Muscle of back (tissue), 11 donors: ENCODE results near the gene PDCD2L. TPM values are rescaled to one million over a fixed set of nuclear protein-coding genes. Genes with fewer than 3 reads are reported as not detected.
"Not testable (repeated sequence)": the region's sequence is repeated elsewhere in the genome, so short reads cannot be mapped to it uniquely, and the experiment has no call there.

Experiments used
- DNase-seq, 3 donors: peaks; one replicate each; pipeline versions ENCODE4 v3.0.0 to v3.0.0-alpha.2; 2013
- polyA plus RNA-seq, 10 donors: library from polyadenylated mRNA; unstranded; fragments of 120-200 nt; gene quantifications; one replicate each; pipeline ENCODE4 v1.2.1, GENCODE V29; 2013; ENCODE audit not compliant: insufficient read length in 10 of 10

The PDCD2L gene
- polyA plus RNA-seq, 10 donors: 11.4 to 19.2 (median 14.8) TPM

DNA sequence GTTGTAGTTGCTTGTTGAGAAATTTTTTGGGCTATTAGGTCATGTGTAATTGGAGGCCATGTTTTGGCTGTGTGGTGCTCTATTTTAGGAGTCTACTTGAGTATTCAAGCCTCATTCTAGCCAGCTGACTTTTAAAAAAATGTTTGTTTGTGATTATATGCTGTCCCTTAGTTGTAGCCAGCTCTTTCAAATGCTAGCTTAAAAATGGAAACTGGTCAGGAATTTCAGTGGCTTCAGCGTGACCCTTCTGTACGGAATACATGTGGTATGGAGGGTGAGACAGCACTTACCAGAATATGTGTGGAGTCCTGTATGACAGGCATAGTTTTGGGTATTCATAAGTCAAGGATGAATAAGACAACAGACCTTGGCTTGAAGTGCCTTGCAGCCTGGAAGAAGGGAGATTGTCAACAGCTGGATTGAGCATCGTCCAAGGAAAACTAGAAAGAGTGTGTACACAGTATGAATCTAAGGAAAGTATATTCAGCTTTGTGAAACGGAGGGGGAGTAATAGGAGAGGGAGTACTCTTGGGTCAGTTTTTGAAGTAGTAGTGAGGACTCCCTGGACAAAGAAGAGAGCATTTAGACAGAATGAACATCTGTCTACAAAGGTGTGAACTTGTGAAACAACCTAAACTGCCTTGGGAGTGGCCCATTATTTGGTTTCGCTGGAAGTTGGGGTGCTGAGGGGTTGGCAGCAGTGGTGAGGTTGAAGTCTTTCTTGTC, 57.3 kb downstream of the PDCD2L start:
- DNase-seq: no peak

GRCh38 chr19:34464785-34465184, 60.6 kb downstream of the PDCD2L start:
- DNase-seq: not testable (repeated sequence)

DNA sequence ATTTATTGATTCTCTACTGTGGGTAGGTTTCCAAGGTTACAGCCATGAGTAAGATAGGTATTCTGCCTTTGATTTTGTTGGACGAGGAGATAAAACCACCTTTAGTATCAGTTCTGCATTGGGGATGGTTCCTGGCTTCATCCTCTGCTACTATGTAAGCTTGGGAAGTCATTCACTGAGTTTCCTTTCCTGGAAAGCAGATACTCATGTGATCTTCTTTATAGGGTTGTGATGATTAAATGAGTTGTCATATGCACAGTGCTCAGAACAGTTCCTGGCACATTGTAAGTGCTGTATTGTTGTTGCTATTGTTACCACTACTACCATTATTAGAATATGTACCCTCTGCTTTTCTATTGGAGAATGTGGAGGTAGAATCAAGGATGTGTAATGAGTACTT, 64.2 kb downstream of the PDCD2L start:
- no peak for DNase-seq

GRCh38 chr19:34469026-34469425, 64.8 kb downstream of the PDCD2L start:
- not testable (repeated sequence) for DNase-seq

GRCh38 chr19:34471906-34472700, 67.9 kb downstream of the PDCD2L start:
- no peak for DNase-seq

- DNase-seq: no peak
These were observed 70.2 kb downstream of the PDCD2L start for GRCh38 chr19:34474233-34474989.

- peak in 1 of 3 donors; percentile 56 for DNase-seq
These were observed 71.1 kb downstream of the PDCD2L start for GRCh38 chr19:34475026-34475974.

Other genes starting within 250 kb of the PDCD2L start
- gene LSM14A, start 231.9 kb upstream of the PDCD2L start, polyA plus RNA-seq: 100 to 1,000 TPM in 2 of 10 donors, 10 to 100 TPM in 8; 66.4 to 125 (median 86.1) TPM
- gene GARRE1, start 149.8 kb upstream of the PDCD2L start, polyA plus RNA-seq: 10 to 100 TPM; 18.2 to 28.1 (median 23.5) TPM
- 100 to 1,000 TPM; 133 to 172 (median 153) TPM for gene GPI, start 39.2 kb upstream of the PDCD2L start, polyA plus RNA-seq
- gene UBA2, start 24.0 kb downstream of the PDCD2L start, polyA plus RNA-seq: 100 to 1,000 TPM in 4 of 10 donors, 10 to 100 TPM in 6; 89.2 to 131 (median 97.3) TPM
- gene WTIP, start 77.4 kb downstream of the PDCD2L start, polyA plus RNA-seq: 10 to 100 TPM; 14.4 to 28.1 (median 18.9) TPM